SK-N-MC (cell line): Measurements from ENCODE around the gene GMPR.

Experiments used
- EZH2 ChIP-seq: fragments of 200-600 bp; sonication (generic); IDR thresholded peaks from one replicate; pipeline ENCODE4 v1.6.1; 2017; ENCODE audit warnings: antibody characterized with exemption
- POLR2AphosphoS5 ChIP-seq: IDR thresholded peaks from 2 replicates; pipeline ENCODE4 v1.6.1; 2012; ENCODE audit warnings: mild to moderate bottlenecking, low read depth, low read length, borderline replicate concordance

DNA sequence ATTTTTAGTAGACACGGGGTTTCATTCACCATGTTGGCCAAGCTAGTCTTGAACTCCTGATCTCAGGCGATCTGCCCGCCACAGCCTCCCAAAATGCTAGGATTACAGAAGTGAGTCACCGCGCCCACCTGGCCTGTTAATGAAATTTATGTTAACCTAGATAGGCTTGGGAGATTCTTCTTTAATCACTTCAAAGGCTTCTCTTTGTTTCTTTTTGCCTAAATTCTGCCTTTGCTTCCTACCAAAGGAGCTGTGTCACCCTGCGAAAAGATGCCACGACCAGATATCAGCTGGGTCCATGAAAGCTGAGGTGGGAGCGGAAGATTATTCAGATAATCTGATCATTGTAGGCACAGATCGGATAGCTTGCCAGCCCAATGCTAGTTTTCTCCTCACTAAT lies 75.3 kb downstream of the GMPR start:
- TF ChIP-seq EZH2 (no peak), POLR2AphosphoS5 (no peak)
